HepG2 (cell line): ENCODE measurements around the gene B3GNT7. TPM values are rescaled to one million over a fixed set of nuclear protein-coding genes. Genes with fewer than 3 reads are reported as not detected.

Experiments used
- ATAC-seq: fragments of 200-7000 bp; cut with Tn5 transposase; 3 replicates; pipeline ENCODE4 v1.9.1; 2020; ENCODE audit warnings: mild to moderate bottlenecking, moderate library complexity
- BruUV-seq: library from RNA; stranded (reverse); fragments of 400-500 nt; replicated peaks from 2 replicates; lab custom pipeline; 2021; lab: Mats Ljungman, UMichigan
- CTCF ChIA-PET: fragments of 300-600 bp; formaldehyde crosslinking; extraction: SDS; loops from one replicate; lab custom pipeline; 2021; ENCODE audit warnings: low total read pairs, inconsistent platforms, low intra/inter-chr PET ratio; lab: Yijun Ruan, JAX
- POLR2A ChIA-PET: fragments of 350-600 bp; sonication (Branson Sonifier 250); formaldehyde crosslinking; loops from one replicate; lab custom pipeline; 2020; ENCODE audit warnings: antibody characterized with exemption, inconsistent platforms; lab: Yijun Ruan, JAX
- DNase-seq: peaks from one replicate; pipeline ENCODE4 v3.0.0-alpha.2; 2015; ENCODE audit warnings: low spot score
- FAIRE-seq: peaks from 3 replicates; lab custom pipeline; 2011; peaks lifted over from hg19 to GRCh38; lab: Jason Lieb, UNC
- H2AFZ ChIP-seq: one replicate; pipeline ENCODE4 v1.6.1; 2011; ENCODE audit warnings: low read length, inconsistent platforms
- H3K27ac ChIP-seq: fragments of 300-600 bp; 3 replicates; pipeline ENCODE4 v1.8.0; 2011; ENCODE audit warnings: mixed run types, mild to moderate bottlenecking, mixed read lengths, low read length, inconsistent platforms; ENCODE audit not compliant: insufficient read depth; ENCODE audit errors: extremely low read length
- H3K27me3 ChIP-seq, 2 experiments: fragments of 200-600 bp in 1 of 2; 2 replicates in 1 of 2; 3 replicates in 1 of 2; pipeline versions ENCODE4 v1.6.0 to v1.8.0; 2011; ENCODE audit warnings: low read length in 2 of 2, mild to moderate bottlenecking in 2 of 2, moderate library complexity in 2 of 2, inconsistent platforms in 1 of 2; ENCODE audit not compliant: insufficient read depth in 2 of 2, control insufficient read depth in 1 of 2
- H3K36me3 ChIP-seq, 2 experiments: fragments of 200-600 bp in 1 of 2; replicated peaks in 1 of 2; 2 replicates in 1 of 2; 3 replicates in 1 of 2; pipeline versions ENCODE4 v1.5.1 to v1.8.0; 2011; ENCODE audit warnings: low read length in 2 of 2, inconsistent platforms in 1 of 2; ENCODE audit not compliant: insufficient read depth in 2 of 2, control insufficient read depth in 1 of 2
- H3K4me1 ChIP-seq: 2 replicates; pipeline ENCODE4 v1.5.1; 2012; ENCODE audit warnings: low read length, inconsistent platforms; ENCODE audit not compliant: insufficient read depth
- H3K4me2 ChIP-seq: 2 replicates; pipeline ENCODE4 v1.6.0; 2011; ENCODE audit warnings: low read depth, low read length, inconsistent platforms
- H3K4me3 ChIP-seq, 3 experiments: fragments of 200-600 bp in 1 of 3; sonication (generic), shearing (Covaris generic) in 1 of 3; replicated peaks in 1 of 3; 2 replicates each; pipeline ENCODE4 v1.5.1; 2011 to 2016; ENCODE audit warnings: low read length in 3 of 3, inconsistent platforms in 2 of 3, low read depth in 2 of 3, mild to moderate bottlenecking in 2 of 3, control low read depth in 1 of 3, mixed read lengths in 1 of 3; ENCODE audit not compliant: insufficient read depth in 1 of 3
- H3K79me2 ChIP-seq: one replicate; pipeline ENCODE4 v1.6.1; 2011; ENCODE audit warnings: low read length, inconsistent platforms; ENCODE audit not compliant: insufficient read depth
- H3K9ac ChIP-seq: 2 replicates; pipeline ENCODE4 v1.6.0; 2011; ENCODE audit warnings: mild to moderate bottlenecking, low read depth, low read length, inconsistent platforms; ENCODE audit not compliant: insufficient read depth
- H3K9me3 ChIP-seq: 2 replicates; pipeline ENCODE4 v1.5.1; 2012; ENCODE audit warnings: mild to moderate bottlenecking, low read length
- H4K20me1 ChIP-seq: 2 replicates; pipeline ENCODE4 v1.6.0; 2011; ENCODE audit warnings: inconsistent platforms, mild to moderate bottlenecking, low read length, moderate library complexity; ENCODE audit not compliant: insufficient read depth
- ARNT2 ChIP-seq: sonication (generic); formaldehyde crosslinking; IDR thresholded peaks from 2 replicates; pipeline ENCODE4 v1.8.0; 2022; ENCODE audit warnings: mild to moderate bottlenecking, low read depth, missing genetic modification reagents, moderate library complexity
- CTCF ChIP-seq: sonication (generic); formaldehyde crosslinking; IDR thresholded peaks from 2 replicates; pipeline ENCODE4 v1.5.0; 2020; ENCODE audit warnings: mild to moderate bottlenecking, missing genetic modification reagents, moderate library complexity
- FOXA3 ChIP-seq: IDR thresholded peaks from 2 replicates; pipeline ENCODE4 v1.6.1; 2016; ENCODE audit warnings: missing genetic modification reagents, missing compliant biosample characterization
- JUND ChIP-seq: sonication (generic); formaldehyde crosslinking; IDR thresholded peaks from 2 replicates; pipeline ENCODE4 v1.8.0; 2022; ENCODE audit warnings: mild to moderate bottlenecking, missing genetic modification reagents
- KDM2A ChIP-seq: sonication (generic); formaldehyde crosslinking; IDR thresholded peaks from 2 replicates; pipeline ENCODE4 v1.4.0; 2020; ENCODE audit warnings: low read depth, missing genetic modification reagents, borderline replicate concordance
- MAX ChIP-seq: IDR thresholded peaks from 2 replicates; pipeline ENCODE4 v1.6.1; 2012; ENCODE audit warnings: inconsistent platforms
- MTF2 ChIP-seq: sonication (generic); formaldehyde crosslinking; IDR thresholded peaks from 2 replicates; pipeline ENCODE4 v1.5.0; 2020; ENCODE audit warnings: missing genetic modification reagents, borderline replicate concordance
- PHF21A ChIP-seq: sonication (generic); formaldehyde crosslinking; IDR thresholded peaks from 2 replicates; pipeline ENCODE4 v1.5.0; 2020; ENCODE audit warnings: mild to moderate bottlenecking, missing genetic modification reagents
- SMC3 ChIP-seq: IDR thresholded peaks from 2 replicates; pipeline ENCODE4 v1.6.1; 2011; ENCODE audit warnings: low read length, improper control_type of control experiment
- SOX13 ChIP-seq, 3 experiments: fragments of 450-650 bp in 1 of 3; sonication (generic) in 1 of 3; formaldehyde crosslinking in 1 of 3; IDR thresholded peaks in 2 of 3; conservative IDR thresholded peaks in 1 of 3; 2 replicates each; pipeline versions ENCODE4 v1.5.0 to v1.6.1; 2016 to 2020; ENCODE audit warnings: antibody characterized with exemption in 1 of 3, mild to moderate bottlenecking in 1 of 3, missing compliant biosample characterization in 1 of 3, missing genetic modification reagents in 1 of 3, moderate library complexity in 1 of 3
- THAP7 ChIP-seq: sonication (generic); formaldehyde crosslinking; IDR thresholded peaks from 2 replicates; pipeline ENCODE4 v1.8.1; 2023; ENCODE audit warnings: mild to moderate bottlenecking, missing genetic modification reagents
- ZC3H4 ChIP-seq: sonication (generic); formaldehyde crosslinking; IDR thresholded peaks from 2 replicates; pipeline ENCODE4 v1.4.0; 2020; ENCODE audit warnings: missing genetic modification reagents, borderline replicate concordance
- ZNF234 ChIP-seq: sonication (generic); formaldehyde crosslinking; conservative IDR thresholded peaks from 2 replicates; pipeline ENCODE4 v1.5.1; 2020; ENCODE audit warnings: mild to moderate bottlenecking, missing genetic modification reagents
- ZNF841 ChIP-seq: sonication (generic); formaldehyde crosslinking; IDR thresholded peaks from 2 replicates; pipeline ENCODE4 v1.8.1; 2023; ENCODE audit warnings: missing genetic modification reagents, borderline replicate concordance
- WGBS: methylation state at CpG from one replicate; pipeline ENCODE4 v1.1.6; 2017; ENCODE audit warnings: low lambda C conversion rate; 5-methylcytosine and 5-hydroxymethylcytosine counted together
- in situ Hi-C: cut with HindIII; loops from 2 replicates; pipeline ENCODE4 v1.10.0; 2017; ENCODE audit warnings: low pct_unique_long_range_greater_than_20kb; ENCODE audit not compliant: extremely low pct_ligation_motif_present
- intact Hi-C: fragments of 100-400 bp; cut with micrococcal nuclease; formaldehyde crosslinking; loops from one replicate; pipeline ENCODE4 v1.10.0; 2022; ENCODE audit not compliant: unreplicated experiment
- polyA plus RNA-seq, 8 experiments: library from polyadenylated mRNA; depleted of rRNA in 3 of 8; stranded (reverse) in 7 of 8; unstranded in 1 of 8; fragments of >200 nt; fragmentation: Illumina TruSeq in 4 of 8; extraction: Trizol in 4 of 8; gene quantifications; 2 replicates each; pipeline versions ENCODE4 v1.2.1 to v1.2.3, GENCODE V29; 2011 to 2016; ENCODE audit warnings: low read depth in 4 of 8, missing spikeins in 1 of 8, mixed read lengths in 1 of 8; ENCODE audit not compliant: insufficient read depth in 1 of 8
- total RNA-seq, 5 experiments: library from RNA; depleted of rRNA; stranded (reverse); fragments of >200 nt; fragmentation: Illumina TruSeq; extraction: Trizol; gene quantifications; 2 replicates each; pipeline ENCODE4 v1.2.3, GENCODE V29; 2016; ENCODE audit warnings: low read depth in 1 of 5

Gene B3GNT7
- total and polyA plus RNA-seq, 2 of the 13 experiments (the other 11 are each of a cell fraction or from before 2014, with no cell fraction given): 0.04 to 0.24 TPM

- no peak for TF ChIP-seq ZNF841 (CRISPR knock-in tag)
- TF ChIP-seq, all 625 proteins: peak for 6
These were observed 2.1 kb upstream of the B3GNT7 start (continued) for GRCh38 chr2:231393149-231394131.

- ChIA-PET POLR2A (no interaction called here), CTCF (interaction anchor here (1.2 to 1.5 kb wide), 2 partner anchors 97 to 167 kb away, joined by 5 to 6 read pairs; no protein-coding TSS in a partner anchor)
- Histone ChIP-seq H3K9me3 (no peaks in the 10 kb centered on the region), H3K36me3 (no peaks in the 10 kb centered on the region), H3K27ac (no peak overlapping the region), H2AFZ (peak overlapping the region; percentile 7), H3K4me2 (peak overlapping the region; percentile 68), H3K4me1 (peaks cover 28% of the 10 kb centered on the region), H3K79me2 (no peaks in the 10 kb centered on the region), H3K4me3 (peak overlapping the region in 1 of 3 experiments; percentile 61; a peak in 1 of 6 replicates), H3K9ac (no peak overlapping the region), H3K27me3 (peaks cover 17 to 78% of the 10 kb centered on the region in 2 experiments), H4K20me1 (no peaks in the 10 kb centered on the region)
- WGBS: 32% methylated on average over 13 of the region's 13 CpGs
- FAIRE-seq (peak; percentile 94), DNase-seq (peak; percentile 59), ATAC-seq (peak; percentile 68)
- no TSS peak for BruUV-seq
- in situ Hi-C loops: loop anchor here (10.0 kb wide), 1 partner anchor 100 kb away; no protein-coding TSS in a partner anchor
- intact Hi-C loops: no loop called here
- TF ChIP-seq ZC3H4 (CRISPR knock-in tag) (no peak), CTCF (CRISPR knock-in tag) (peak; percentile 71), MTF2 (CRISPR knock-in tag) (peak; percentile 75; the same call in 1 of the 2 replicates), ARNT2 (CRISPR knock-in tag) (0 out of 2 replicates have a peak, but pooled peaks have one; percentile 5), THAP7 (0 out of 2 replicates have a peak, but pooled peaks have one; percentile 68), FOXA3 (CRISPR knock-in tag) (0 out of 2 replicates have a peak, but pooled peaks have one; percentile 5), MAX (0 out of 2 replicates have a peak, but pooled peaks have one; percentile 25), PHF21A (0 out of 2 replicates have a peak, but pooled peaks have one; percentile 24), SOX13 (IDR thresholded peaks at IDR 0.05) (no peak), SOX13 (CRISPR knock-in tag; conservative IDR thresholded peaks at IDR 0.05 in 1 of 2, IDR thresholded peaks at IDR 0.05 in 1 of 2) (no peak), ZNF234 (no peak), KDM2A (CRISPR knock-in tag) (peak; percentile 17; the same call in 1 of the 2 replicates), JUND (no peak), SMC3 (peak; percentile 54; the same call in 1 of the 2 replicates)
These were observed 1.0 kb upstream of the B3GNT7 start for GRCh38 chr2:231394211-231395141.
